HepG2 (cell line): ENCODE measurements around the gene ADGRG1. TPM values are rescaled to one million over a fixed set of nuclear protein-coding genes. Genes with fewer than 3 reads are reported as not detected.

Experiments
- AGO2 ChIP-seq: fragments of 200-400 bp; formaldehyde crosslinking; optimal IDR thresholded peaks from 2 replicates; pipeline ENCODE3; 2017; ENCODE audit warnings: mild to moderate bottlenecking, low read depth, low read length, moderate library complexity
- ATF1 ChIP-seq: IDR thresholded peaks from 2 replicates; pipeline ENCODE4 v1.6.1; 2016; ENCODE audit warnings: mild to moderate bottlenecking, control low read depth
- CBFB ChIP-seq: sonication (generic); formaldehyde crosslinking; IDR thresholded peaks from 2 replicates; pipeline ENCODE4 v1.4.0; 2020; ENCODE audit warnings: missing genetic modification reagents
- GATA4 ChIP-seq: sonication (generic); IDR thresholded peaks from 2 replicates; pipeline ENCODE4 v1.6.1; 2016; ENCODE audit warnings: antibody characterized with exemption, low read depth, borderline replicate concordance
- HOMEZ ChIP-seq: IDR thresholded peaks from 2 replicates; pipeline ENCODE4 v1.6.1; 2016; ENCODE audit warnings: low read depth
- IRF2 ChIP-seq: IDR thresholded peaks from 2 replicates; pipeline ENCODE4 v1.6.1; 2018; ENCODE audit warnings: missing genetic modification reagents, missing compliant biosample characterization
- ISX ChIP-seq: sonication (generic); formaldehyde crosslinking; conservative IDR thresholded peaks from 2 replicates; pipeline ENCODE4 v1.5.0; 2020; ENCODE audit warnings: missing genetic modification reagents
- MIXL1 ChIP-seq: IDR thresholded peaks from 2 replicates; pipeline ENCODE4 v1.6.1; 2016
- SKI ChIP-seq: fragments of 450-650 bp; IDR thresholded peaks from one replicate; pipeline ENCODE4 v1.6.1; 2018; ENCODE audit warnings: mild to moderate bottlenecking; ENCODE audit not compliant: partially characterized antibody
- SMARCC2 ChIP-seq: fragments of 450-650 bp; IDR thresholded peaks from 2 replicates; pipeline ENCODE4 v1.6.1; 2017; ENCODE audit warnings: antibody characterized with exemption, mild to moderate bottlenecking
- THYN1 ChIP-seq: sonication (generic); formaldehyde crosslinking; IDR thresholded peaks from 2 replicates; pipeline ENCODE4 v1.8.1; 2023; ENCODE audit warnings: low read depth, mild to moderate bottlenecking, moderate library complexity, missing genetic modification reagents, borderline replicate concordance
- ZFP91 ChIP-seq: sonication (generic); formaldehyde crosslinking; IDR thresholded peaks from 2 replicates; pipeline ENCODE4 v1.9.0; 2022; ENCODE audit warnings: missing genetic modification reagents, mild to moderate bottlenecking, borderline replicate concordance
- ZNF3 ChIP-seq: IDR thresholded peaks from 2 replicates; pipeline ENCODE4 v1.7.0; 2017; ENCODE audit warnings: inconsistent platforms
- ZNF598 ChIP-seq: sonication (generic); formaldehyde crosslinking; IDR thresholded peaks from 2 replicates; pipeline ENCODE4 v1.5.1; 2020; ENCODE audit warnings: mild to moderate bottlenecking, missing genetic modification reagents, borderline replicate concordance
- ZNF784 ChIP-seq: sonication (generic); formaldehyde crosslinking; IDR thresholded peaks from 2 replicates; pipeline ENCODE4 v1.5.1; 2020; ENCODE audit warnings: missing genetic modification reagents, mild to moderate bottlenecking, borderline replicate concordance
- ZNF790 ChIP-seq: sonication (generic); formaldehyde crosslinking; IDR thresholded peaks from 2 replicates; pipeline ENCODE4 v1.8.0; 2022; ENCODE audit warnings: missing genetic modification reagents, mild to moderate bottlenecking, borderline replicate concordance
- ZNF850 ChIP-seq: sonication (generic); formaldehyde crosslinking; conservative IDR thresholded peaks from 2 replicates; pipeline ENCODE4 v1.9.0; 2021; ENCODE audit warnings: mild to moderate bottlenecking, missing genetic modification reagents
- ZSCAN20 ChIP-seq: sonication (generic); formaldehyde crosslinking; IDR thresholded peaks from 2 replicates; pipeline ENCODE4 v1.4.0; 2020; ENCODE audit warnings: missing genetic modification reagents, mild to moderate bottlenecking, borderline replicate concordance
- polyA plus RNA-seq, 8 experiments: library from polyadenylated mRNA; depleted of rRNA in 3 of 8; stranded (reverse) in 7 of 8; unstranded in 1 of 8; fragments of >200 nt; fragmentation: Illumina TruSeq in 4 of 8; extraction: Trizol in 4 of 8; gene quantifications; 2 replicates each; pipeline versions ENCODE4 v1.2.1 to v1.2.3, GENCODE V29; 2011 to 2016; ENCODE audit warnings: low read depth in 4 of 8, missing spikeins in 1 of 8, mixed read lengths in 1 of 8; ENCODE audit not compliant: insufficient read depth in 1 of 8
- total RNA-seq, 5 experiments: library from RNA; depleted of rRNA; stranded (reverse); fragments of >200 nt; fragmentation: Illumina TruSeq; extraction: Trizol; gene quantifications; 2 replicates each; pipeline ENCODE4 v1.2.3, GENCODE V29; 2016; ENCODE audit warnings: low read depth in 1 of 5
- TF ChIP-seq, protein P1 (sequence below), 2 experiments: sonication (generic) in 1 of 2; formaldehyde crosslinking in 1 of 2; IDR thresholded peaks; 2 replicates each; pipeline versions ENCODE4 v1.5.1 to v1.6.1; 2011 to 2020; ENCODE audit warnings: borderline replicate concordance in 1 of 2, low read depth in 1 of 2, low read length in 1 of 2, mild to moderate bottlenecking in 1 of 2, missing genetic modification reagents in 1 of 2, moderate library complexity in 1 of 2
- TF ChIP-seq, protein P2 (sequence below): sonication (generic); formaldehyde crosslinking; IDR thresholded peaks from 2 replicates; pipeline ENCODE4 v1.4.0; 2020; ENCODE audit warnings: mild to moderate bottlenecking, missing genetic modification reagents

Gene ADGRG1
- total and polyA plus RNA-seq, 2 of the 13 experiments (the other 11 are each of a cell fraction or from before 2014, with no cell fraction given): 2.7 to 5.9 TPM

DNA sequence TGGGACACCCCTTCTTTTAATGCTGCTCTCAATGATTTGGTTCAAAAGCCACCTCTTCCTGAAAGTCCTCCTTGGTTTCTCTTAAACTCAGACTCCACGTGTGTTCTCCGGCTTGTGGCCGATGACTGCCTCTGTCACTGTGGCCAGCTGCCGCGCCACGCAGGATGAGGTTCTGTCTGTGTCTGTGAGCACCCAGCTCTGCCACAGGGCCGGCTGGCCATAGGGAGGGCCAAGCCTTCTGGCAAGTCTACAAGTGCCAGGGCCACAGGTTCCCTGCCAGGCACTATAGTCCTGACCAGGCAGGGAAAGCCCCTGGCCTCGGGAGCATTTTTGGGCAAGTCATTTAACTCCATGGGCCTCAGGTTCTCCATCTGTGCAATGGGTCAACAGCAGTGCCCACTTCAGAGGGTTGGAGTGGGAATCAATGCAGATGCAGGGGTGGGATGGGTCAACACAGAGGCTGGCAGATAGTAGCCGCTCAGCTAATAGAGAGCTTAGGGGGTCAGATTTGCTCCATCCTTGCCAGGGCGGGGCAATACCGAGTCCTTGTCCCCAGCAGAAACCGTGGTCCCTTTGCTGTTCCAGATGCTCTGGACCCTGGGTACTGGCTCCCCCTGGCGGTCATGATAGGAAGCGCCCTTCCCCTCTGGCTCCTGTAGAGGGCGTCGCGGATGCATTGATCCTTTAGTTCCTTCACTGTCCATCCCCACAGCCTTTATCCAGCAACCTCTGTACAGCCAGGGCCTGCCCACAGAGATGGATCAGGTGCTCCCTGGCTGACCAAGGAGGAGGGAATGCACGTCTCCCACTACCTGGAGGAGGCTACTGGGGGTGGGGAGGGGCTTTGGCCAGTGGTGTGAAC, 20.4 kb downstream of the ADGRG1 start (continued):
- TF ChIP-seq IRF2 (CRISPR knock-in tag) (0 out of 2 replicates have a peak, but pooled peaks have one; percentile 76), MIXL1 (CRISPR knock-in tag) (peak; percentile 78), ZSCAN20 (CRISPR knock-in tag) (no peak), ZNF790 (CRISPR knock-in tag) (no peak), ZNF784 (peak; percentile 74; the same call in 1 of the 2 replicates), ISX (CRISPR knock-in tag) (no peak), ZFP91 (peak; percentile 87), CBFB (CRISPR knock-in tag) (peak; percentile 92), ZNF850 (CRISPR knock-in tag) (no peak), AGO2 (no peak), ZNF3 (0 out of 2 replicates have a peak, but pooled peaks have one; percentile 34), ZNF598 (CRISPR knock-in tag) (peak; percentile 66; the same call in 1 of the 2 replicates), SMARCC2 (no peak), THYN1 (CRISPR knock-in tag) (0 out of 2 replicates have a peak, but pooled peaks have one; percentile 29), GATA4 (no peak), ATF1 (CRISPR knock-in tag) (no peak), SKI (peak; percentile 60), HOMEZ (CRISPR knock-in tag) (peak; percentile 57; the same call in 1 of the 2 replicates)
- TF ChIP-seq, protein P1, sequence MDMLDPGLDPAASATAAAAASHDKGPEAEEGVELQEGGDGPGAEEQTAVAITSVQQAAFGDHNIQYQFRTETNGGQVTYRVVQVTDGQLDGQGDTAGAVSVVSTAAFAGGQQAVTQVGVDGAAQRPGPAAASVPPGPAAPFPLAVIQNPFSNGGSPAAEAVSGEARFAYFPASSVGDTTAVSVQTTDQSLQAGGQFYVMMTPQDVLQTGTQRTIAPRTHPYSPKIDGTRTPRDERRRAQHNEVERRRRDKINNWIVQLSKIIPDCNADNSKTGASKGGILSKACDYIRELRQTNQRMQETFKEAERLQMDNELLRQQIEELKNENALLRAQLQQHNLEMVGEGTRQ (IDR thresholded peaks at IDR 0.05; ENCODE audit: low read depth, low read length): no peak
- TF ChIP-seq, protein P1 (CRISPR knock-in tag; IDR thresholded peaks at IDR 0.05; ENCODE audit: borderline replicate concordance): no peak
- TF ChIP-seq, protein P2, sequence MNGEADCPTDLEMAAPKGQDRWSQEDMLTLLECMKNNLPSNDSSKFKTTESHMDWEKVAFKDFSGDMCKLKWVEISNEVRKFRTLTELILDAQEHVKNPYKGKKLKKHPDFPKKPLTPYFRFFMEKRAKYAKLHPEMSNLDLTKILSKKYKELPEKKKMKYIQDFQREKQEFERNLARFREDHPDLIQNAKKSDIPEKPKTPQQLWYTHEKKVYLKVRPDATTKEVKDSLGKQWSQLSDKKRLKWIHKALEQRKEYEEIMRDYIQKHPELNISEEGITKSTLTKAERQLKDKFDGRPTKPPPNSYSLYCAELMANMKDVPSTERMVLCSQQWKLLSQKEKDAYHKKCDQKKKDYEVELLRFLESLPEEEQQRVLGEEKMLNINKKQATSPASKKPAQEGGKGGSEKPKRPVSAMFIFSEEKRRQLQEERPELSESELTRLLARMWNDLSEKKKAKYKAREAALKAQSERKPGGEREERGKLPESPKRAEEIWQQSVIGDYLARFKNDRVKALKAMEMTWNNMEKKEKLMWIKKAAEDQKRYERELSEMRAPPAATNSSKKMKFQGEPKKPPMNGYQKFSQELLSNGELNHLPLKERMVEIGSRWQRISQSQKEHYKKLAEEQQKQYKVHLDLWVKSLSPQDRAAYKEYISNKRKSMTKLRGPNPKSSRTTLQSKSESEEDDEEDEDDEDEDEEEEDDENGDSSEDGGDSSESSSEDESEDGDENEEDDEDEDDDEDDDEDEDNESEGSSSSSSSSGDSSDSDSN (CRISPR knock-in tag): peak; percentile 48
